ENCODE measurements around the gene TRAF4.

Gene TRAF4

GRCh38 chr17:28744972-28745785 is 1.4 kb downstream of the TRAF4 start:
- Histone ChIP-seq H3K4me3 (ENCODE audit: low read depth, low read length) (peak overlapping the region; percentile 85), H3K27ac (peak overlapping the region; percentile 92), H3K36me3 (replicated peaks) (peaks cover 40% of the 10 kb centered on the region), H3K27me3 (replicated peaks) (no peaks in the 10 kb centered on the region)
- no peak for DNase-seq
- no peak for TF ChIP-seq CTCF (IDR thresholded peaks at IDR 0.05; ENCODE audit: low read depth, low read length, missing control alignments)
- in situ Hi-C loops (cut with HindIII; ENCODE audit: low pct_ligation_motif_present, low sequenced_read_pairs) = no loop called here

- TF ChIP-seq CTCF (IDR thresholded peaks at IDR 0.05; ENCODE audit: low read depth, low read length, missing control alignments) = no peak
- in situ Hi-C loops (cut with HindIII; ENCODE audit: low pct_ligation_motif_present, low sequenced_read_pairs) = no loop called here
- no peak for DNase-seq
- Histone ChIP-seq H3K27ac (no peak overlapping the region), H3K4me3 (ENCODE audit: low read depth, low read length) (peak overlapping the region; percentile 85), H3K27me3 (replicated peaks) (no peaks in the 10 kb centered on the region), H3K36me3 (replicated peaks) (peaks cover 47% of the 10 kb centered on the region)
Observed at GRCh38 chr17:28745786-28746411, 2.1 kb downstream of the TRAF4 start.

- in situ Hi-C loops (cut with HindIII; ENCODE audit: low pct_ligation_motif_present, low sequenced_read_pairs) = no loop called here
- peaks cover 52% of the 10 kb centered on the region for H3K36me3 ChIP-seq (replicated peaks)
- H3K27ac ChIP-seq = no peak overlapping the region
- no peak for TF ChIP-seq CTCF (IDR thresholded peaks at IDR 0.05; ENCODE audit: low read depth, low read length, missing control alignments)
- H3K4me3 ChIP-seq (ENCODE audit: low read depth, low read length) = no peak overlapping the region
- no peaks in the 10 kb centered on the region for H3K27me3 ChIP-seq (replicated peaks)
- DNase-seq = no peak
Observed at GRCh38 chr17:28746611-28747050, 2.8 kb downstream of the TRAF4 start.

- Histone ChIP-seq H3K4me3 (ENCODE audit: low read depth, low read length) (no peak overlapping the region), H3K36me3 (replicated peaks) (peaks cover 55% of the 10 kb centered on the region), H3K27me3 (replicated peaks) (no peaks in the 10 kb centered on the region), H3K27ac (no peak overlapping the region)
- in situ Hi-C loops (cut with HindIII; ENCODE audit: low pct_ligation_motif_present, low sequenced_read_pairs) = no loop called here
- DNase-seq = no peak
- TF ChIP-seq CTCF (IDR thresholded peaks at IDR 0.05; ENCODE audit: low read depth, low read length, missing control alignments) = no peak
Observed at GRCh38 chr17:28747051-28747691, 3.4 kb downstream of the TRAF4 start.

- no peak for TF ChIP-seq CTCF (IDR thresholded peaks at IDR 0.05; ENCODE audit: low read depth, low read length, missing control alignments)
- peaks cover 58% of the 10 kb centered on the region for H3K36me3 ChIP-seq (replicated peaks)
- no peak for DNase-seq
- no peak overlapping the region for H3K4me3 ChIP-seq (ENCODE audit: low read depth, low read length)
- H3K27me3 ChIP-seq (replicated peaks) = no peaks in the 10 kb centered on the region
- in situ Hi-C loops (cut with HindIII; ENCODE audit: low pct_ligation_motif_present, low sequenced_read_pairs) = no loop called here
- H3K27ac ChIP-seq = no peak overlapping the region
Observed at GRCh38 chr17:28747801-28748750, 4.3 kb downstream of the TRAF4 start.

Data from brain microvascular endothelial cell (primary cell).